ENCODE measurements around the gene BABAM1.

Gene BABAM1

GRCh38 chr19:17279436-17279835 is 12.2 kb downstream of the BABAM1 start:
- Histone ChIP-seq H3K36me3 (ENCODE audit: control insufficient read depth, insufficient read depth, low read length) (peaks cover 55% of the 10 kb centered on the region), H3K27me3 (ENCODE audit: control insufficient read depth, insufficient read depth, low read length) (peaks cover 9% of the 10 kb centered on the region; the same call in 1 of the 2 replicates)

DNA sequence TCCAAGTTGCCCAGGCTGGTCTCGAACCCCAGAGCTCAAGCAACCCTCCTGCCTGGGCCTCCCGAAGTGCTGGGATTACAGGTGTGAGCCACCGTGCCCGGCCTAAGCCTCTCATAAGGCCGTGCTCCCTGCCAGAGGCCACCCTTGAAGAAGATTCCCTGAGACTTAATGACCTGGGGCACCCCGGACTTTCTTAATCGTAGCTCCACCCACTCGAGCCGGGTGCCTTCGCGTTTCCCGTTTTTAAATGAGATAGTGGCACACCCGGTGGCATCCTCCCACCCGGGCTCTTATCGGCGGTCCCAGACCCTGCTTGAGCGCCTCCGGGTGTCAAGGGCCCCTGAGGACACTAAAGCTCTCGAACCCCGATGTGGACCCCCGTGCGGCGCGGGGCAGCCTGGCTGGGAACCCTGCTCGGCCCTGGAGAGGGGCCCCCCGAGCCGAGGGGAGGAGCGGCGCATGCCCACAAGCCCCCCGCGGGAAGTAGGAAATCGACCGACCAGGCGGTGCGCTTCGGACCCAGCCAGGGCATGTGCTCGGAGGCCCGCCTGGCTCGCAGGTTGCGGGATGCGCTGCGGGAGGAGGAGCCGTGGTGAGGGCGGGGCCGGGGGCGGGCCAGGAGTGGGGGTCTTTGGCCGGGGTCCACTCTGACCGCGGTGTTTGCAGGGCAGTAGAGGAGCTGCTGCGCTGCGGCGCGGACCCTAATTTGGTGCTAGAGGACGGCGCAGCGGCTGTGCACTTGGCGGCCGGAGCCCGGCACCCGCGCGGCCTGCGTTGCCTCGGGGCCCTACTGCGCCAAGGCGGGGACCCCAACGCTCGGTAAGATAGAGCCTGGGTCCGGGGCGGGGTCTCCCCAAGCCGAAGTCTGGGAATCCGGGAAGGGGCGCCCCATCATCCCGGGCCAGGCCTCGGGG is 14.4 kb downstream of the BABAM1 start, which contains the start of gene ANKLE1:
Gene ANKLE1, plus strand, starts transcription at position 511 of the 914 bp plus-strand sequence. Its CDS starts 20 bp downstream, at position 531.
- peaks cover 46% of the 10 kb centered on the region for H3K36me3 ChIP-seq (ENCODE audit: control insufficient read depth, insufficient read depth, low read length)
- H3K27ac ChIP-seq (ENCODE audit: low read depth, low read length): no peak within 1 kb of the TSS
- no peaks in the 10 kb centered on the region for H3K4me1 ChIP-seq (ENCODE audit: control insufficient read depth, insufficient read depth, low read length)
- no peaks in the 10 kb centered on the region for H3K9me3 ChIP-seq (ENCODE audit: control insufficient read depth, insufficient read depth, low read length)
- peaks cover 9% of the 10 kb centered on the region; the same call in 1 of the 2 replicates for H3K27me3 ChIP-seq (ENCODE audit: control insufficient read depth, insufficient read depth, low read length)
- H3K9ac ChIP-seq (ENCODE audit: low read depth, low read length): no peak within 1 kb of the TSS; the same call in 1 of the 2 replicates
- H3K4me3 ChIP-seq (ENCODE audit: low read depth, low read length): peak within 1 kb of the TSS; percentile 63

More at GRCh38 chr19:17279436-17279835, 12.2 kb downstream of the BABAM1 start:
- H3K9me3 ChIP-seq (ENCODE audit: control insufficient read depth, insufficient read depth, low read length): no peaks in the 10 kb centered on the region
- no peaks in the 10 kb centered on the region for H3K4me1 ChIP-seq (ENCODE audit: control insufficient read depth, insufficient read depth, low read length)
- no peak overlapping the region for H3K4me3 ChIP-seq (ENCODE audit: low read depth, low read length)
- no peak overlapping the region for H3K9ac ChIP-seq (ENCODE audit: low read depth, low read length)
- no peak overlapping the region for H3K27ac ChIP-seq (ENCODE audit: low read depth, low read length)

DNA sequence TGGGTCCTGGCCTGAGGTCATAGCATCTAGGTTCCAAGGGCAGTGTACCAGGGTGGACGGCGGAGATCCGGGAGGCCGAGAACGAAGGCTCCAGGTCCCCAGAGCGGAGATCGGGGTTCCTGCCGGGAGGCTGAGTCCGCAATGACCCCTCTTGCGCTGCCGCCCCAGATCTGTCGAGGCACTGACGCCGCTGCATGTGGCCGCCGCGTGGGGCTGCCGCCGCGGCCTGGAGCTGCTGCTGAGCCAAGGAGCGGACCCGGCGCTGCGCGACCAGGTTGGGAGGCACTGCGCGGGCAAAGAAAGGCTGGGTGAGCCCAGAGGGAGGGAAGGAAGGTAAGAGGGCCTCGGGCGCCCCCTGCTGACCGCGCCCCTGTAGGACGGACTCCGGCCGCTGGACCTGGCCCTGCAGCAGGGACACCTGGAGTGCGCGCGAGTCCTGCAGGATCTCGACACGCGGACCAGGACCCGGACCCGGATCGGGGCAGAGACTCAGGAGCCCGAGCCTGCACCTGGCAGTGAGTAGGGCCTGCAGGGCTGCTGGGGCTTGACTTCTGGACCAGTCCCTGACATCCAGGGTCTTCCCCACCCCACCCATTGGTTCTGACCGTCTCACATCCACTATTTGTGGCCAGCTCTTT is 15.4 kb downstream of the BABAM1 start:
- Histone ChIP-seq H3K27me3 (ENCODE audit: control insufficient read depth, insufficient read depth, low read length) (peaks cover 9% of the 10 kb centered on the region; the same call in 1 of the 2 replicates), H3K4me1 (ENCODE audit: control insufficient read depth, insufficient read depth, low read length) (no peaks in the 10 kb centered on the region), H3K9ac (ENCODE audit: low read depth, low read length) (no peak overlapping the region; the same call in 1 of the 2 replicates), H3K36me3 (ENCODE audit: control insufficient read depth, insufficient read depth, low read length) (peaks cover 39% of the 10 kb centered on the region), H3K4me3 (ENCODE audit: low read depth, low read length) (peak overlapping the region; percentile 63), H3K9me3 (ENCODE audit: control insufficient read depth, insufficient read depth, low read length) (no peaks in the 10 kb centered on the region), H3K27ac (ENCODE audit: low read depth, low read length) (no peak overlapping the region)

- Histone ChIP-seq H3K36me3 (ENCODE audit: control insufficient read depth, insufficient read depth, low read length) (peaks cover 35% of the 10 kb centered on the region), H3K4me1 (ENCODE audit: control insufficient read depth, insufficient read depth, low read length) (no peaks in the 10 kb centered on the region), H3K27ac (ENCODE audit: low read depth, low read length) (no peak overlapping the region), H3K9me3 (ENCODE audit: control insufficient read depth, insufficient read depth, low read length) (no peaks in the 10 kb centered on the region), H3K4me3 (ENCODE audit: low read depth, low read length) (no peak overlapping the region), H3K9ac (ENCODE audit: low read depth, low read length) (no peak overlapping the region), H3K27me3 (ENCODE audit: control insufficient read depth, insufficient read depth, low read length) (peaks cover 9% of the 10 kb centered on the region; the same call in 1 of the 2 replicates)
Observed at GRCh38 chr19:17283504-17283996, 16.3 kb downstream of the BABAM1 start.

GRCh38 chr19:17285415-17286135 is 18.3 kb downstream of the BABAM1 start:
- peaks cover 9% of the 10 kb centered on the region; the same call in 1 of the 2 replicates for H3K27me3 ChIP-seq (ENCODE audit: control insufficient read depth, insufficient read depth, low read length)
- H3K4me1 ChIP-seq (ENCODE audit: control insufficient read depth, insufficient read depth, low read length): no peaks in the 10 kb centered on the region
- no peak overlapping the region for H3K27ac ChIP-seq (ENCODE audit: low read depth, low read length)
- H3K9me3 ChIP-seq (ENCODE audit: control insufficient read depth, insufficient read depth, low read length): no peaks in the 10 kb centered on the region
- no peak overlapping the region for H3K9ac ChIP-seq (ENCODE audit: low read depth, low read length)
- peaks cover 24% of the 10 kb centered on the region for H3K36me3 ChIP-seq (ENCODE audit: control insufficient read depth, insufficient read depth, low read length)
- H3K4me3 ChIP-seq (ENCODE audit: low read depth, low read length): no peak overlapping the region

DNA sequence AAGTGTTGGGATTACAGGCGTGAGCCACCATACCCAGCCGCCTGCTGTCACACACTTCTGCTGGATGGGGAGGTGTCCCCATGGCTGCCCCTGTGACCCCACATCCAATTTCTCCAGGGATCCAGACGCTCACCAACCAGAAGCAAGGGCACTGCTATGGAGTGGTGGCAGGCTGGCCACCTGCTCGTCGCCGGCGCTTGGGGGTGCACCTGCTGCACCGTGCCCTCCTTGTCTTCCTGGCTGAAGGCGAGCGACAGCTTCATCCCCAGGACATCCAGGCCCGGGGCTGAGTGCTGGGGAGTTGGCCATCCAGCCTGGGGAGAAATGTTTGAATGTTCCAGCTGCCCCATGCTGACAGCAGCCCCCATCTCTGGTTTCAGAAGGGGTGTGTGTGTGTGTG is 19.0 kb downstream of the BABAM1 start:
- Histone ChIP-seq H3K4me3 (ENCODE audit: low read depth, low read length) (no peak overlapping the region), H3K27me3 (ENCODE audit: control insufficient read depth, insufficient read depth, low read length) (peaks cover 9% of the 10 kb centered on the region; the same call in 1 of the 2 replicates)

GRCh38 chr19:17286752-17287151 is 19.5 kb downstream of the BABAM1 start:
- Histone ChIP-seq H3K4me3 (ENCODE audit: low read depth, low read length) (no peak overlapping the region), H3K36me3 (ENCODE audit: control insufficient read depth, insufficient read depth, low read length) (peaks cover 24% of the 10 kb centered on the region)

More for the DNA sequence above, 19.0 kb downstream of the BABAM1 start:
- H3K36me3 ChIP-seq (ENCODE audit: control insufficient read depth, insufficient read depth, low read length): peaks cover 24% of the 10 kb centered on the region
- no peak overlapping the region for H3K9ac ChIP-seq (ENCODE audit: low read depth, low read length)
- H3K27ac ChIP-seq (ENCODE audit: low read depth, low read length): no peak overlapping the region
- no peaks in the 10 kb centered on the region for H3K9me3 ChIP-seq (ENCODE audit: control insufficient read depth, insufficient read depth, low read length)
- H3K4me1 ChIP-seq (ENCODE audit: control insufficient read depth, insufficient read depth, low read length): no peaks in the 10 kb centered on the region

GRCh38 chr19:17289489-17289888 is 22.2 kb downstream of the BABAM1 start:
- no peak overlapping the region for H3K27ac ChIP-seq (ENCODE audit: low read depth, low read length)
- no peaks in the 10 kb centered on the region for H3K9me3 ChIP-seq (ENCODE audit: control insufficient read depth, insufficient read depth, low read length)
- H3K4me3 ChIP-seq (ENCODE audit: low read depth, low read length): peak overlapping the region; percentile 19; the same call in 1 of the 2 replicates
- peaks cover 3% of the 10 kb centered on the region; the same call in 1 of the 2 replicates for H3K4me1 ChIP-seq (ENCODE audit: control insufficient read depth, insufficient read depth, low read length)
- H3K9ac ChIP-seq (ENCODE audit: low read depth, low read length): no peak overlapping the region
- H3K27me3 ChIP-seq (ENCODE audit: control insufficient read depth, insufficient read depth, low read length): no peaks in the 10 kb centered on the region
- peaks cover 15% of the 10 kb centered on the region for H3K36me3 ChIP-seq (ENCODE audit: control insufficient read depth, insufficient read depth, low read length)

More at GRCh38 chr19:17286752-17287151, 19.5 kb downstream of the BABAM1 start:
- Histone ChIP-seq H3K27me3 (ENCODE audit: control insufficient read depth, insufficient read depth, low read length) (0 out of 2 replicates have a peak, but pooled peaks cover 5% of the 10 kb centered on the region), H3K9ac (ENCODE audit: low read depth, low read length) (no peak overlapping the region), H3K27ac (ENCODE audit: low read depth, low read length) (no peak overlapping the region), H3K9me3 (ENCODE audit: control insufficient read depth, insufficient read depth, low read length) (no peaks in the 10 kb centered on the region), H3K4me1 (ENCODE audit: control insufficient read depth, insufficient read depth, low read length) (no peaks in the 10 kb centered on the region)

DNA sequence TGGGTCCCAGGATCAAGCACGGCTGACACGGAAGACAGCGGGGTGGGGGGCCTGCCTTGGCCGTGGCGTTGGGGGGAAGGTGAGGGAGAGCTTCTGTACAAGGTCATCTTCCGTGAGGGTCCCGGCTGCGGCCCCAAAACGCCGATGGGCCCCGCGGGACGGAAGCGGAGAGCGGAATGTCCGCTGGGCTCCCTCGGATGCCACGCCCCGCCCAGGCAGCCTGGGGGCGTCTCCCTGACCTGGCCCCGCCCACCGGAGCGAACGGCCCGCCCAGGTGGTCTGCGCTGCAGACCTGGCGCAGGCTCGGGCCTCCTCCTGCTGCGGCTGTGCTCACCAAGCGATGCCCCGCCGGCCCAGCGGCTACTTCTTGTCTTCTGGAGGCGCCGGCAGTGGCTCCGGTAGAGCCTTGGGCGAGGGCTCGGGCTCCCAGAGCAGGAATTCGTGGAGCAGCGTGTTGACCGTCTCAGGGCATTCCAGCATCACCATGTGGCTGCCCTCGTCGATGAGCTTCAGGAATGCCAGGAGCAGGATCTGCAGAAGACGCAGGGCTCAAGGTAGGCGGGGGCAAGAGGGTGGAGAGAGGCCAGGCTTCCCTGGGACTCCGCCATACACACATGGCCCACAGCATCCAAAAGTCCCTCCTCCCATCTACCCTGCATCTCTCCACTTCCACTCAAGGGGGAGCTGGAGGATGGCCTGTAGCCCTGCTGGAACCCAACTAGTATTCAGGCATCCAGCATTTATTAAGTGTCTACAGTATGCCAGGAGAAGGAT is 25.2 kb downstream of the BABAM1 start:
- Histone ChIP-seq H3K4me3 (ENCODE audit: low read depth, low read length) (peak overlapping the region; percentile 66), H3K9ac (ENCODE audit: low read depth, low read length) (peak overlapping the region; percentile 73), H3K36me3 (ENCODE audit: control insufficient read depth, insufficient read depth, low read length) (peaks cover 12% of the 10 kb centered on the region; the same call in 1 of the 2 replicates), H3K9me3 (ENCODE audit: control insufficient read depth, insufficient read depth, low read length) (no peaks in the 10 kb centered on the region), H3K27me3 (ENCODE audit: control insufficient read depth, insufficient read depth, low read length) (no peaks in the 10 kb centered on the region), H3K27ac (ENCODE audit: low read depth, low read length) (peak overlapping the region; percentile 94), H3K4me1 (ENCODE audit: control insufficient read depth, insufficient read depth, low read length) (peaks cover 3% of the 10 kb centered on the region; the same call in 1 of the 2 replicates)
